Measurements from ENCODE around the gene RNF130.

DNA sequence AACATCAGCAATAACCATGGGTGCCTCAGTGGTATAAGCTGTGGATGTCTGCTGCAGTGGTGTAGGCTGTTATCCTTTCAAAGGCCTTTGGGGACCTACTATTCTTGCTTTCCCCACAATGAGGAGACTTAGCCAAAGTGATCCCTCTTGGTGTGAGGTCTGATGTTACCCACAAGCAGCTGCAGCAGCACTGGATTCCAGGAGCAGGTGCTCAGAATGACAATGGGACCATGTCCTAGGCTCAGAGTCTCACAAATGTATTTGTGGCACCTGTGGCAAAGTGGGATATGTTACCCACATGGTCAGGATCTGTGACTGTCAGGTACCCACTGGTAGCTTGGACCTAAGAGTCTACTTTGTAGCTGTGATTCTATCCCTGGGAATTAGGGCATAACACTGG is 70.4 kb downstream of the RNF130 start:
- TF ChIP-seq GATA3 (IDR thresholded peaks at IDR 0.05; ENCODE audit: low read depth, low read length) (no peak), GATA2 (IDR thresholded peaks at IDR 0.05; ENCODE audit: low read depth, low read length) (no peak)

Measured in SH-SY5Y (cell line).